Measurements from ENCODE around the gene GDF3.

DNA sequence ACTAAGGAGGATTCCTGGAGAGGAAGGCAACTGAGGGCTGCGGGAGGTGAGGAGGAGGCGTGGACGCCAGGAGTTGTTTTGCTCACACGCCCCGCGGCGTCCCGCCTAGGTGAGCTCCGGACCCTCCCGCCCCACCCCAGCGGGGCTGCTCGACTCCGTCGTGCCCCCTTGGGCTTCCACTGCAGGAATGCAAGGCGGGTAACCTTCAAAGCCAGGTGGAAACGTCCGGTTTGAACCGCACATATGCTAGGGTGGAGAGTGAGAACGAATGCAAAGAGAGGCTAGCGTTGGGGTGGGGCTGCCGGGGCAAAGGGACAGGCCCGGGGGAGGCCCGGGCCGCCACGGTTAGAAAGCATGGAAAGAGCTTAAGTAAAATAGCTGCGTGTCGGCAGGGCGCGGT lies 10.3 kb upstream of the GDF3 start:
- no peak for TF ChIP-seq CTCF (IDR thresholded peaks at IDR 0.05)
- TF ChIP-seq EZH2 (IDR thresholded peaks at IDR 0.05; ENCODE audit: borderline replicate concordance, insufficient read depth, low read depth, low read length, poor library complexity, severe bottlenecking), result no peak
